ENCODE measurements around the gene BRMS1L.

DNA sequence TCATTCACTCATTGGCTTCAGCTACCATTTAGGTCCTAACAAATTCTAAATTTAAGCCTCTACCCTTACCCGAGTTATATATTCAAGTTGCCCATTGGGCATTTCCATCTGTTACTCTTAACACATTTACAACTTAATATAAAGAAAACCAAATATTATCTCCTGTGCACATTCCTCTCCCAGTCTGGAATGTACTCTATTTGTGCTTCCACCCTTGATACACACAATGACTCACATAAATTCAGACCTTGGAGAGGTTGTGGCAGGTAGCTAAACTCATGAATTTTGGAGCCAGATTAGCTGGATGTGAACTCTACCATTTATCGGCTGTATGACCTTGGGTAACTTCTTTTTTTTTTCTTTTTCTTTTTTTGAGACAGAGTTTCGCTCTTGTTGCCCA, 51.1 kb downstream of the BRMS1L start:
- TF ChIP-seq, protein P1, sequence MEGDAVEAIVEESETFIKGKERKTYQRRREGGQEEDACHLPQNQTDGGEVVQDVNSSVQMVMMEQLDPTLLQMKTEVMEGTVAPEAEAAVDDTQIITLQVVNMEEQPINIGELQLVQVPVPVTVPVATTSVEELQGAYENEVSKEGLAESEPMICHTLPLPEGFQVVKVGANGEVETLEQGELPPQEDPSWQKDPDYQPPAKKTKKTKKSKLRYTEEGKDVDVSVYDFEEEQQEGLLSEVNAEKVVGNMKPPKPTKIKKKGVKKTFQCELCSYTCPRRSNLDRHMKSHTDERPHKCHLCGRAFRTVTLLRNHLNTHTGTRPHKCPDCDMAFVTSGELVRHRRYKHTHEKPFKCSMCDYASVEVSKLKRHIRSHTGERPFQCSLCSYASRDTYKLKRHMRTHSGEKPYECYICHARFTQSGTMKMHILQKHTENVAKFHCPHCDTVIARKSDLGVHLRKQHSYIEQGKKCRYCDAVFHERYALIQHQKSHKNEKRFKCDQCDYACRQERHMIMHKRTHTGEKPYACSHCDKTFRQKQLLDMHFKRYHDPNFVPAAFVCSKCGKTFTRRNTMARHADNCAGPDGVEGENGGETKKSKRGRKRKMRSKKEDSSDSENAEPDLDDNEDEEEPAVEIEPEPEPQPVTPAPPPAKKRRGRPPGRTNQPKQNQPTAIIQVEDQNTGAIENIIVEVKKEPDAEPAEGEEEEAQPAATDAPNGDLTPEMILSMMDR (conservative IDR thresholded peaks at IDR 0.05; ENCODE audit: low read depth, low read length), result no peak
- TF ChIP-seq EZH2 (IDR thresholded peaks at IDR 0.05; ENCODE audit: low read length, unreplicated experiment) (no peak), EZH2phosphoT487 (IDR thresholded peaks at IDR 0.05; ENCODE audit: borderline replicate concordance, low read length) (no peak)

Data from PC-3 (cell line).